ENCODE data around the gene RFX5.
"Not testable (repeated sequence)": the region's sequence is repeated elsewhere in the genome, so short reads cannot be mapped to it uniquely, and the experiment has no call there.

Gene RFX5

DNA sequence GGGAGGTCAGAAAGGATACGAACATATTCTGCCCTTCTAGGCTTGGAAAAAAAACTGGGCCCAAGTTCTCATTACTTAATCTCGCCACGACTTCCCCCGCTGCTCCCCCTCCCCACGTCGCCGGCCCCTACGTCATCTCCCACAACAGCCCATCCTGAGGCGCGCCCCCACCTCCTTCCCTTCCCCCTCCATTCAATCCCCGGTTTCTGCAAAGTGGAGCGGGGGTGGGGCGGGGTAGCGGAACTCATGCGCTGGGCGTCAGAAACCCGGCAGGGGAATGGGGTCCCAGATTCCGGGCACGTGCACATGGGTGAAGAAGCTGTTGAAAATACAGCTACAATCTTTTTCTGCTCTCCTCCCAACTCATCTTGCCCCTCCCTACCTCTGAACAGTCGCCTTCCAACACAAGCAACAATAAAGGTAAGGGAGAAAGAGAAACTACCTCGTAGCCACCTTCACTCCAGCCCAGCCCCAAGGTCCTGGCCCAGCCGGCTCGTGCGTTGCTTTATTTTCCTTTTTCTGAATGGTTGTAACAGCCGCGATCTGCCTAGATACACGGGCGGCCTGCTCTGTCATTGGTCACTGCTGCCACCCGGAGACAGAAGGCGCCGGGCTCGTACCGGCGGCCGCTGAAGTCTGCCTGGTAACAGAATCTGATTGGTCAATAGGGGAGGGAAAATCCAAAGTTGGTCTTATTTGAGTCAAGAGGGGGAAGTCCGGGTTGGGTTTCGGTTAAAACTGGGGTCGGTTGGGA lies at the start of gene RFX5:
TSS of gene RFX5 (minus strand) at position 484 of the 754 bp plus-strand sequence. CDS start 932 bp downstream, outside the sequence.
- DNase-seq, result peak; percentile 90 to 96

DNA sequence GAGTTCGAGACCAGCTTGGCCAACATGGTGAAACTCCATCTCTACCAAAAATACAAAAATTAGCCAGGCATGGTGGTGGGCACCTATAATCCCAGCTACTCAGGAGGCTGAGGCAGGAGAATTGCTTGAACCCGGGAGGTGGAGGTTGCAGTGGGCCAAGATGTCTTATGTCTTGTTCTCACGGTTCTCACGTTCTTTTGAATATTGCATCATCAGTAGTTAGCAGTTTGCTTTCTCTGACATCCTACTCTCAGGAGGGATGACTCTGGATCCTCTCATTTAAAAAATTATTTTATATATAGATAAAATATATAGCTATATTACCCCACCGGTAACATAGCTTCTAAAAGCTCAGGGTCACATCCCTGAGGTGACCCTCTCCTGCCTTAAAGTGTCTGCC lies 49.2 kb upstream of the RFX5 start:
- DNase-seq, result not testable (repeated sequence)

DNA sequence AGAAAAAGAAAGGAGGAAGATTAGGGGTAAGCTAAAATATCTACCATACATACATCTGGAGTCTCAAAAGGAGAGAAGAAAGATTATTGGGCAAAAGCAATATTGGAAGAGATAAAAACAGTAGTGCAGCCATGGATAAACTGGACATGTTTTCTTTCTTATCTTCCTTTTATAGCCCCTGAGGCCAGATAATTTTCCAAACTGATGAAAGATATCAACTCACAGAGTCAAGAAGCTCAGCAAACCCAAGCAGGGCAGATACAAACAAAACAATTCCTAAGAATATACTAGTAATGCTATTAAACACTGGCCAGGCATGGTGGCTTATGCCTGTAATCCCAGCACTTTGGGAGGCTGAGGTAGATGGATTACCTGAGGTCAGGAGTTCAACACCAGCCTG lies 46.5 kb upstream of the RFX5 start:
- DNase-seq, result no peak

DNA sequence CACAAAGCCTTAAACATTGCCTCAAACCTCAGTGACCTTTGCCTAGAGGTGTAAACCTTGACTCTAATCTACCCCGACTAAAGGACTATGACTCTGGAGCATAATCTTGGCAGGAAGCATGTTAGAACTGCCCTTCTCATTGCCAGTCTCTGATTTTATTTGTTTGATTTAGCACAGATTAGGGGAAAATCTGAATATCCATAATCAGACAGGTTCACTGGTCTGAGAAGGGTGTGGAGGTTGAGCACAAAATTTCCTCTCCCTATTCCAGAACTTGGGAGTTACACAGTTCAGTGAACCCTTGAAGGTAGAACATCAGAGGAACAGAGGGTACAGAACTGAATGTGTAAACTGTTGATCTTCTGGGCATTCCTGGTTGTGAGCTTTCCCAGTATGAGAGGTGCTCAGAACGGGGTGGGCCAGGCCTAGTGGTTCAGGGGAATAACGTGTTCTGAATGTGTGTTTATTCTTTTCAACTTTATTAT lies 44.1 kb upstream of the RFX5 start:
- no peak for DNase-seq

DNA sequence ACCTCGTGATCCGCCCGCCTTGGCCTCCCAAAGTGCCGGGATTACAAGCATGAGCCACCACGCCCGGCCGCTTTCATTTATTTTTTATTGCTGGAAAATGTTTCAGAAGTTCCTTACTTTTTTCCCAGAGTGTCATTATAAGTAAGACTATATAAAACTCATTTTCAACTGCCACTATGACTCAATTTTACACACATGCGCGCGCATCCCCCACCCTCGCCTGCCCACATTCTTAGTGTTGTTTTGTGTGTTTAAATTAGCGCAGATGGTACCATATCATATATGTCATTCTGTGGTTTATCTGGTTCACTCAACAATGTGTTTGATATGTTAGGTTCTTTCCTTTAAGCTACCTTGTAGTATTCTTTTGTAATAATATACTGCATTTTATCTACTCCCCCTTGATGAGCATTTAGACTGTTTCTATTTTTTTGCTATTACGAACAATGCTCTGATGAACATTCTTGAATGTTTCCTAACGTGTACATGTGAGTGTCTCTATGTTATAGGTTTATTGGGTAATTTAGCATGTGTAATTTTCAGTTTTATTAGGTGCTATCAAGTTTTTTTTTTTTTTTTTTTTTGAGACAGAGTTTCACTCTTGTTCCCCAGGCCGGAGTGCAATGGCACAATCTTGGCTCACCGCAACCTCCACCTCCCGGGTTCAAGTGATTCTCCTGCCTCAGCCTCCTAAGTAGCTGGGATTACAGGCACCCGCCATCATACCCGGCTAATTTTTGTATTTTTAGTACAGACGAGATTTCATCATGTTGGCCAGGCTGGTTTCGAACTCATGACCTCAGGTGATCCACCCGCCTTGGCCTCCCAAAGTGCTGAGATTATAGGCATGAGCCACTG lies 43.4 kb upstream of the RFX5 start:
- not testable (repeated sequence) for DNase-seq

DNA sequence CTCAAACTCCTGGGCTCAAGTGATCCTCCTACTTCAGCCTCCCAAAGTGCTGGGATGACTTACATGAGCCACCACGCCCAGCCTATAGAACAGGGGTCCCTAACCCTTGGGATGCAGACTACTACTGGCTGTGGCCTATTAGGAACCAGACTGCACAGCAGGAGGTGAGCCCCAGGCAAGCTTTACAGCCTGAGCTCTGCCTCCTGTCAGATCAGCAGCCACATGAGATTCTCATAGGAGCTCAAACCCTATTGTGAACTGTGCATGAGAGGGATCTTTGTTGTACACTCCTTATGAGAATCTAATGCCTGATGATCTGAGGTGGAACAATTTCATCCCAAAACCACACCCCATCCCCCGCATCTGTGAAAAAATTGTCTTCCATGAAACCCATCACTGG lies 39.0 kb upstream of the RFX5 start:
- no peak for DNase-seq

DNA sequence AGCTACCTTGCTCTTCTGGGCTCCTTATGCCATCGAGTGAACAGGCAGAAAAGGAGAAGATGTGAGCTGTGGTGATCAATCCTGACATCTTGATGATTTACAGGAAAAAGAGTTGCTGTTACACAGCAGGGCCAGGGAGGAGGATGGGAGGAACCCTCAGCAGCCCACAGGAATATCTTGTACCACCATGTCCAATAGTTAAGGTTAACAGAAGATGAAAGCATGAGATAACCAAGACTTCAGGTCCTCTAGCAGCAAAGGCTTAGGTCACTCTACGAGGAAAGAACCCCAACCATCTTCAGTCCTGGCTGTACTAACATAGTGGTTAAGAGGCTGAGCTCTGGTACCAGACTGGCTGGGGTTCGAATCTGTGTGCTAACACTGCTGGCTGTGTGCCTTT lies 37.5 kb upstream of the RFX5 start:
- no peak for DNase-seq

DNA sequence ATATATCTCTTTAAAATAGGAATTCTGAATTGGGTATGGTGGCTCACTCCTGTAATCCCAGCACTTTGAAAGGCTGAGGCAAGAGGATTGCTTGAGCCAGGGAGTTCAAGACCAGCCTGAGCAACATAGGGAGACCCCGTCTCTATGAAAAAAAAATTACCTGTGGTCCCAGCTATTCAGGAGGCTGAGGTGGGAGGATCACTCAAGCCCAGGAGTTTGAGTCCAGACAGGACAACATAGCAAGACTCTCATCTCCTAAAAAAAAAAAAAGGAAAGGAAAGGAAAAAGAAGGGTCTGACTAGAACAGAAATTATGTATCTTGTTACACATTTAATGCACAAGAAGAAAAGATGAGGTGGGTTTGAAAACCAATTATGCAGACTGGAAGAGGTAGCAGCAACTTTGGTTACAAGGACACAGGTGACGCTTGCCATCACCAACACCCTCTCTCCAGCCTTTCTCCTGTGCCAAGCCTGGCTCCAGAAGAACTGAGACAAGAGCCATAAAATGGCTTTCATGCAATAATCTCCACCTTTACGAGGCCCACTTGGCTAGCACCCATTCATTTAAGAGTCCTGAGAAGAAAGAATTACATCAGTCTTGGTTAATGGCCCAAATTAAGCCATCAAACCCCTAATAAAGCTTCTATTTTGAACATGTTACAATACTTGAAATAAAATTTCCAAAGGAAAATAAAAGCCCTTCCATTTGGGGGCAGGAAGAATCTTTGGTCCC lies 30.3 kb upstream of the RFX5 start:
- no peak for DNase-seq

DNA sequence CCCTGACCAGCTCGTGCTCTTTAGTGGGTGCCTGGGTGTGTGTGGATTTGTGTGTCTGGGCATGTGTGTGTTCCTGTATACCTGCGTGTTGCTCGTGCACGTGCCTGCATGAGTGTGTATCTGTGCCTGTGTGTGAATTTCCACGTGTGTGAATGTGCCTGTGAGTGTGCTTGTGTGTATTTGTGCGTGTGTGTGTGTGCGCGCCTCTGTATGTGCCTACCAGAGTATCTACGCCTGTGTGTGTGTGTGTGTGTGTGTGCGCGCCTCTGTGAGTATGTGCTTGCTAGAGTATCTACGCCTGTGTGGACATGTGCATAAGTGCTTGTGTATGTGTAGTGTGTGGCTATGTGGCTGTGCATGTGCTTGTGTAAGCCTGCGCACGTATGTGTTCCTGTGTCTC lies 26.1 kb upstream of the RFX5 start:
- no peak for DNase-seq

DNA sequence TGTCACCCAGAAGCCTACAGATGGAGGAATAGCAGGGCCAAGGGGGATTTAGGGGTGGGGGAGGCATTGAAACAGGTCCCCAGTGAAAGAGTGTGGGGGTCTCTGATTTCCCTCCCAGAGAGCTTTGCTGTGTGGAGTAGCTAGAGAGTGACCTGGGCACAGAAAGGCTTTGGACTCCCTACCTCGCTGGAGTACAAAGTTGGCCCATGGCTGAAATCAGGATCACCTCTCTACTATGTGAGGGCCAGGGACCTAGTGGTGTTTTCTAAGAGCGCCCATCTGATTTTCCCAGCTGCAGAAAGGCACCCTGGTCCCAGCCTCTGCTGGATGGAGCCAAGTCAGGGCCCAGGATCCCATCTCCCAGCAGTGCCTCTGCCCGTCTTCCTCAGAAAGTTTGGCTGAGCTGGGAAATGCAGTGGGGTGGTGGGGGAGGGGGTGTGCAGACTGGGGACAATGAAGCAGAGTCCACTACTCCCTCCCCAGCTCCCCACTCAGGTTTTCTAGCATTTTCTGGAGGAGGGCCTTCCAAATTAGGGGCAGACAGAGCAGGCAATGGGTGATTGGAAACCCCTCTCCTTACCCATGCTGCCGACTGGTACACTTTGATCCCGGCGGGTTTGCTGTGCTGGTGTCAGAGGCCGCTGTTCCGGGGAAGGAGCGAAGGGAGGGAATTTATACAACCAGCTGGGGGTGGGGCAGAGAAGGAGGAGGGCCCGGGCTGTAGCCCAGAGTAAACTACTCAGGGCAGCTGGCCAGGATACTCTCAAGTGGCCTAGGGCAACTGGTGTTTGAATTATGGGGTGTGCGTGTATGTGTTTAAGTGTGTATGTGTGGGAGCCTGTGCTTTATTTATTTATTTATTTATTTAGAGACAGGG lies 25.2 kb upstream of the RFX5 start, which contains the start of gene SELENBP1:
TSS of gene SELENBP1 (minus strand) at position 648 of the 877 bp plus-strand sequence. CDS start at position 584, 64 bp downstream.
- peak; percentile 28 to 37 for DNase-seq

DNA sequence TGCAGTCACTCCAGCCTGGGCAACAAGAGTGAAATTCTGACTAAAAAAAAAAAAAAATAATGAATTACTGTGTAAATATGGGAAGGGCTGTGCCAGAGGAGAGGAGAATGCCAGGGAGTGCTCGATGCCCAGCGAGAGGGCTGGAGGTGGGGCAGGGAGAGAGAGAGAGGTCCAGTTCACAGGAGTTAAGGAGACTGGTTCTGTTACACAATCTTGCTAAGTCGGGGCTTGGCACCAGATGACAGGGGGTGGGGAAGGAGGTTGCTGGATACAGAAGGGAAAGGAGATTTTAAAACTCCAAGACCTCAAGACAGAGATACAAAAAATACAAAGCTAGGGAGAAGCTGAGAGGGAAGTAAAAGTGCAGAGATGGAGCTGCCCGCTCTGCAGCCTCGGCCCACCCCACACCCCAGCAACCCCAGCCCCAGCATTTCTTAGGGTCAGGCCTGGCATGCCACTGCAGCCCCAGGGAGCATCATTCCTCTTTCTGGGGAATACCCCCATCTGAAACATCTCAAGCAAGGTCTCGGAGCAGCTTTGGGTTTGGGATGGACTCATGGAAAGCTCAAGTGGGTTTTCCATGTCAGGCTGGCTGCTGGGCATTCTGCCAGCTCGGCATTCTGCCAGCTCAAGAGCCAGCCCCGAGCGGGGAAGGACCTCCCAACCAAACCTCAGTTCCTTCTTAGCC lies 24.5 kb upstream of the RFX5 start:
- DNase-seq, result peak; percentile 31 to 57

DNA sequence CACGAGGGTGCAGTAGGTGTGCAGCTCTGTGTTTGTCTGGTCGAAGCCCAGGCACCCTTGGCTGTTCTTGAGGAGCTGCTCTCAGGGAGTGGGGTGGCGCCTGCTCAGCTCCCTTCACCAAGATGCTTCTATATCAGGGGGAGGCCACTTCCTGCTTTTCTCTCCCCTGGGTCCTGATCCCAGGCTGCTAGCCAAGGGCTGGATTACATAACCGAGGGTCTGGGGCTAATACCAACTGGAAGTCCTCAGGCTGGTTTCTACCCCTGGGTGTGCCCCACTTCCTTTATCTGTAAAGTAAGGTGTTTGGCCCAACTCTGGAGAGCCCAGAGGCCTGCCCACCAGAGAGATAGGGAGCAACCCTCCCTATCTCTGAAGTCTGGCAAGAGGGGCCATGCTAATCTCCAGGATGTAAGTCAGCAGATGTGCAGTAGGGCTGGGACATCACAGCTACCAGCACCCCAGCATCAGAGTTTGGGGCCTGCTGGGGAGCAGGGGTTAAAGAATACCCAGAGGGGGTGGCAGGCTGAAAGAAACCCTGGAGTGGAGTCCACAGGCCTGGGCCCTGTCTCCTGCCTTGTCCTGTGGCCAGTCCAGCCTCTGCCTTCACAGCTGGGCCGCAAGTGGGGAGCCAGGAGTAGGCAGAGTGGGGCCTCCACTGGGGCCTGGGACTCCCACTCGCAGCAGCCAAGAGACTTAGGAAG lies 23.3 kb upstream of the RFX5 start:
- DNase-seq, result no peak

DNA sequence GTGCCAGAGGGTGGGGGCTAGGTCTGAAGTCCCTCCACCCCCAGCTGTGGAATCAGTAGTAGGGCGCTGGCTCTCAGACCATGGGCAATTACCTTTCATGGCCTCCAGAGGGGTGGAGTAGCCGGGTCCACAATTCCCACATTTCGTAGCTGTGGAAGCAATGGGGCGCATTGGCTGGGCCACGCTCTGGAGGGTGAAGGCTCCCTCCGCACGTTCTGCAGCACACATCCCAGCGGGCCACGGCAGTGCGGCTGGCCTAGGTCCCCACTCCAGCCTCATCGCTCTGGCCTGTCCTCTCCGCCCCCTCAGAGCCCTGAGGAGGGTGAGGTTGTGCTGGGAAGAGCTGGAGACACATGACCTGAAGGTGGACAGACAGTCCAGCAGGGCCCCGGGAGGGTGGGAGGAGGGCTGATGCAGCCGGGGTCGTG lies 22.6 kb upstream of the RFX5 start:
- DNase-seq, result no peak

DNA sequence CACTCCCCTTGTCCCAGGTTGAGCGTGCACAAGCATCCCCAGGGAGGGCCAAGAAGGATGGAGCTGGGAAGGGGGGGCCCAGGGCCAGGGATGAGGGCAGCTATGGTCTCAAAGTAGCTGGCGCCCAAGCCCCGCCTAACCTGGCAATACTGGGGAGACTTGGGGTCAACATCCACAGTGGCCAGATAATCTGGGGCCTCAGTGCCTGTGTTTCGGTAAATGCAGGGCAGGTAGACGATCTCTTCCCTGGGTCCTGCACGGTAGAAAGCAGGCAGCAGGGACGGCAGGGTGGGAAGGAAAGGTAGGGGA lies 22.2 kb upstream of the RFX5 start:
- DNase-seq, result no peak

DNA sequence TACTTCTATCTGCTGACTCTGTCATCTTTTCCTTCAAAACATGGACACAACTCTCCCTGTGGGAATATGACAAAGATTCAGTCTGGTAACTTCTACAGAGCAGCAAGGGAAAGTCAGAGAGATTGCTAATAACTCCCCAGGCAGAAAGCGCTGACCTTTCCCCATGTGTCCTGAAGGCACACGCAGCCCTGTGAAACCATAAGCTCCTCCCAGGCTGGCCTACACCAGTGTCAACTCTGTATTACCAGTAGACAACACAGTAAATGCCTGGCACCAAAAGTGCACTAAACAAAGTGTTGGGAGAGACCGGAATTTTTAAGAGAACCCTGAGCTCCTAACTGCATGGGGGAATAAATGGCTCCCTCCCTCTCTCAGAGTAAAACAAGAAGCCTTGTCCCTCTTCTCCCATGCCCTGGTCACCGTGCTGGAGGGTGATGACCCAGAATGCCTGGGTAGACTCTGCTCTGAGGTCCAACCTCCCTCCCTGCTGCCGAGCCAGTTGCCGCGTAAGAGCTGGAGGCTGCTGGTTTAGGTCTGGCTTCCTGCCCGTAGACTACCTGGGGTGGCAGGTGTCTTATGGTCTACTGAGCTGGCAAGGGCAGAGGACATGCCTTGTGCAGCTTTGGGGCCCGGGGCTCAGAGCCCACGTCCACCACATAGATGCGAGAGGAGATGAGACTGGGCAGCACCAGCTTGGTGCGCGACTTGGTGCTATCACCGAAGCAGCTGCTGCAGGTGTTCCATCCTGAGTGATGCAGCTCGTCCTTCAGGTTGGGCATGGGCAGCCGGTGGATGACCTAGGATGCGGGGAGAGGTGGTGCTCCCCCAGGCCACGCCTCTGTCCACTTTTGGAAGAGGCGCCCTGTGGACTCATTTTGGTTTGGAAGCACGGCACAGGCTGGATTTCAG lies 21.6 kb upstream of the RFX5 start:
- no peak for DNase-seq

DNA sequence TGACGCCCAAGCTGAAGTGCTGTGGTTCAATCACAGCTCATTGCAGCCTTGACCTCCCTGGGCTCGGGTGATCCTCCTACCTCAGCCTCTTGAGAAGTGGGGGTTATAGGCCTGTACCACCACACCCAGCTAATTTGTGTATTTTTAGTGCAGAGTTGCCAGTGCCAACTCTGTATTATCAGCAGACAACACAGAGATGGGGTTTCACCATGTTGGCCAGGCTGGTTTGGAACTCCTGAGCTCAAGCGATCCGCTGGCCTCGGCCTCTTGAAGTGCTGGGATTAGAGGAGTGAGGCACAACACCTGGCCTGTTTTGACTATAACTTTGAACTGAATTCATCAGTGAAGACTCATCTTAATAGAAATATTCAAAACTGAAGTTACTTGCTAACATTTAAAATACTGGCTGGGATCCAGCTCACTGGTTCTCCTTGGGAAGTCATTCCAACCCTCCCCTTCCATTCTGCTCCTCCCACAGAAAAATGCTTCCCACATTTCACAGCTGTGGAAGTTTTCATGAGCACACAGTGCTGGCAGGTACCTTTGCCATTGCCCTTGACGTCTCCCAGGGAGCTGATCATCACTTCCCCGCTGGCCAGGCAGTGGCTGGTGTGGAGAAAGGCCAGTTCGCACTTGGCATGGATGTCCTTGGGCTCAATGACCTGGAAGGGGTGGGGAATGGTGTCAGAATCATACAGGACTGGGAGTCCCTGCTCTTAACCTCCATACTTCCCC lies 20.8 kb upstream of the RFX5 start:
- no peak for DNase-seq

DNA sequence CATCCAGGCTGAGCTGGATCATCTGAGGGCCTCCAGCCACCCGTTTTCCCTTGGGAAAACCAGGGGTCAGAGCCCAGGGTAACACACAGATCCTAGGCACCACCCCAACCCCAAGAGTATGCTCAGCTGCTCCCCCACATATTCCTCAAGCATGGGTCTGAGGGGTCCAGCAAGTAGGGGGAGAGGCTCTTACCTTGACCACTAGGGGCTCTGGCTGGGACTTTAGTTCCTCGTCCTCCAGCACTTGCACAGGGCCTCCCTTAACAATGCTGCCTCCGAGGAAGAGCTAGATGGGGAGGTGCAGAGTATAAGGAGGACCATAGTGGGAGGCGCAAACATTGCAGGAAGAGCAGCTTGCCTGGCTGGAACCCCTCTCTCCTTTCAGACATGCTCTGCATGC lies 17.9 kb upstream of the RFX5 start:
- DNase-seq, result no peak

DNA sequence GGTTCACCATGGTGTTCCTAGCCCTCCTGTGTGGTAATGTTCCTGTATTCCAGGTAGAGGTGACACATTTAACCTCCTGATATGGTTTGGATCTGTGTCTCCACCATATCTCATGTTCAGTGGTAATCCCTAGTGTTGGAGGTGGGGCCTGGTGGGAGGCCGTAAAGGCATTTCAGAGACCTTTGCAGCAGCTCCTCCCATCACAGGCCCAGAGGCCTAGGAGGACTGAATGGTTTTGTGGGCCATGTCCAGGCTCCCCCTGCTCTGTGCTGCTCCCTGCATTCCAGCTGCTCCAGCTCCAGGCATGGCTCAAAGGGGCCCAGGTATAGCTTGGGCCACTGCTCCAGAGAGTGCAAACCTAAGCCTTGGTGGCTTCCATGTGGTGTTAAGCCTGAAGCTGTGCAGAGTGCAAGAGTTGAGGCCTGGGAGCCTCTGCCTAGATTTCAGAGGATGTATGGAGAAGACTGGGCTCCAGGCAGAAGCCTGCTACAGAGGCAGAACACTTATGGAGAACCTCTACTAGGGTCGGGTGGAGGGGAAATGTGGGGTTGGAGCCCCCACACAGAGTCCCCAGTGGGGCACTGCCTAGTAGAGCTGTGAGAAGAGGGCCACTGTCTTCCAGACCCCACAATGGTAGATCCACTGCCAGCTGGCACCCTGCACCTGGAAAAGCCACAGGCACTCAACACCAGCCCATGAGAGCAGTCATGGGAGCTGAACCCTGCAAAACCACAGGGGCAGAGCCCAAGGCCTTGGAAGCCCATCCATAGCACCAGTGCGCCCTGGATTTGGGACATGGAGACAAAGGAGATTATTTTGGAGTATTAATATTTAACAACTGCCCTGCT lies 15.5 kb upstream of the RFX5 start:
- no peak for DNase-seq

Data from hippocampal formation (tissue), 2 donors.